ENCODE data around the gene HS3ST4. TPM values are rescaled to one million over a fixed set of nuclear protein-coding genes. Genes with fewer than 3 reads are reported as not detected.

HS3ST4 gene
- total RNA-seq, 2 donors from 2014 or later, result not detected

GRCh38 chr16:25951999-25952398 is 260.2 kb downstream of the HS3ST4 start:
- ATAC-seq (replicated peaks in 1 of 2) (no peak), DNase-seq (no peak)
- no peak overlapping the region for H3K4me3 Mint-ChIP-seq
- peaks cover 0 to 2% of the 10 kb centered on the region in 2 donors for H3K9me3 Mint-ChIP-seq
- H3K36me3 Mint-ChIP-seq (ENCODE audit: insufficient read depth in 2 of 2), result no peaks in the 10 kb centered on the region
- H3K27me3 Mint-ChIP-seq (ENCODE audit: low read depth), result peaks cover 12% of the 10 kb centered on the region
- no peaks in the 10 kb centered on the region for H3K4me1 Mint-ChIP-seq (ENCODE audit: low read depth)
- no peak overlapping the region for H3K27ac Mint-ChIP-seq

DNA sequence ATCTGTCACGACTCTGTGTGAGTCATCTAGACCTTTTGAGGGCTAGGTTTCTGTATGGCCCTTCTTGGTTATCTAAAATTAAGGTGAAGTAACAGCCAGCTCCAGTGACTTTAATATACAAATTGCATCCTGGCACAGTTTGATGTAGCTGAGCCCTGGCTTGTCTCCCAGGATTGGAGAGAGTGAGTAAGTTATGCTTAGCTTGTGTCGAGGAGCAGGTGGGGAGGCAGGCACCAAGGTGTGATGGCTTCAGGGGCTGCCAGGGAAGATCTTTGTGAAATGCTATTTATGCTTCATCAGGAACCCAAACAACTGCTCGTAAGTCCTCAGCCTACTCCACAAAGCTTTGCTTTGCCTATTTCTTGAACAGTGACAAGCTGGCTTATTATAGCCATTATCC is 261.2 kb downstream of the HS3ST4 start:
- H3K27me3 Mint-ChIP-seq (ENCODE audit: low read depth), result peaks cover 12% of the 10 kb centered on the region
- H3K9me3 Mint-ChIP-seq, result peaks cover 0 to 3% of the 10 kb centered on the region in 2 donors
- no peaks in the 10 kb centered on the region for H3K36me3 Mint-ChIP-seq (ENCODE audit: insufficient read depth in 2 of 2)
- no peak overlapping the region for H3K4me3 Mint-ChIP-seq
- H3K27ac Mint-ChIP-seq, result no peak overlapping the region
- H3K4me1 Mint-ChIP-seq (ENCODE audit: low read depth), result no peaks in the 10 kb centered on the region
- DNase-seq, result no peak
- ATAC-seq (replicated peaks in 1 of 2), result no peak

GRCh38 chr16:25957707-25958106 is 265.9 kb downstream of the HS3ST4 start:
- Mint-ChIP-seq H3K27me3 (ENCODE audit: low read depth) (peaks cover 12% of the 10 kb centered on the region), H3K4me1 (ENCODE audit: low read depth) (no peaks in the 10 kb centered on the region)

GRCh38 chr16:25959221-25959620 is 267.5 kb downstream of the HS3ST4 start:
- H3K36me3 Mint-ChIP-seq (ENCODE audit: insufficient read depth in 2 of 2), result no peaks in the 10 kb centered on the region
- DNase-seq (no peak), ATAC-seq (replicated peaks in 1 of 2) (no peak)
- peaks cover under 1% of the 10 kb centered on the region for H3K27me3 Mint-ChIP-seq (ENCODE audit: low read depth)
- H3K9me3 Mint-ChIP-seq, result peaks cover 0 to 2% of the 10 kb centered on the region in 2 donors
- H3K27ac Mint-ChIP-seq, result no peak overlapping the region
- H3K4me1 Mint-ChIP-seq (ENCODE audit: low read depth), result no peaks in the 10 kb centered on the region
- no peak overlapping the region for H3K4me3 Mint-ChIP-seq

More at GRCh38 chr16:25957707-25958106, 265.9 kb downstream of the HS3ST4 start:
- Mint-ChIP-seq H3K27ac (no peak overlapping the region), H3K9me3 (peaks cover 0 to 3% of the 10 kb centered on the region in 2 donors), H3K4me3 (no peak overlapping the region), H3K36me3 (ENCODE audit: insufficient read depth in 2 of 2) (no peaks in the 10 kb centered on the region)
- DNase-seq, result no peak
- ATAC-seq (replicated peaks in 1 of 2), result no peak

- Mint-ChIP-seq H3K9me3 (peaks cover 1 to 2% of the 10 kb centered on the region in 2 donors), H3K27me3 (ENCODE audit: low read depth) (peaks cover 35% of the 10 kb centered on the region), H3K4me3 (peak overlapping the region; percentile 40 to 65), H3K4me1 (ENCODE audit: low read depth) (peaks cover 28% of the 10 kb centered on the region), H3K27ac (no peak overlapping the region), H3K36me3 (ENCODE audit: insufficient read depth in 2 of 2) (no peaks in the 10 kb centered on the region)
- DNase-seq (peak; percentile 47 to 50), ATAC-seq (replicated peaks in 1 of 2) (peak; percentile 96 to 97)
Measured at GRCh38 chr16:25966172-25967097, 274.7 kb downstream of the HS3ST4 start.

DNA sequence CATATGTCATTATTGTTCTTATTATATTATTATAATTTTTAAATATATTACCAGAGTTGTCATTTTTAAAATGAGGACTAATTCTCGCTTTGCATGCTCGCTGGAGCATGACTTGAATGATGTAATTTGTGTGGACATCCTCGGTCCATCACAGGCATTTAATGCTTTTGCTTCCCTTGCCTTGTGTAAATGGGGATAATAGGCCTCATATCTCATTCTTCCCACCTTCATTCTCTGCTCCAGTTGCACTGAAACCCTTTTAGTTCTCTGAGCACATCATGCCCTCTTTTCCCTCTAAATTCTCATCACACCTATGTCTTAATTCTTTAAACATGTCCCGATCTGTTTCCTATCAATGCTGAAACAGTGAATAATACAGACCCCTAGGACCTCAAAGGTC is 285.4 kb downstream of the HS3ST4 start:
- Mint-ChIP-seq H3K4me3 (no peak overlapping the region), H3K9me3 (peaks cover 0 to 2% of the 10 kb centered on the region in 2 donors), H3K27me3 (ENCODE audit: low read depth) (no peaks in the 10 kb centered on the region), H3K27ac (no peak overlapping the region), H3K4me1 (ENCODE audit: low read depth) (no peaks in the 10 kb centered on the region), H3K36me3 (ENCODE audit: insufficient read depth in 2 of 2) (no peaks in the 10 kb centered on the region)
- DNase-seq (no peak), ATAC-seq (replicated peaks in 1 of 2) (no peak)

GRCh38 chr16:25978218-25978617 is 286.5 kb downstream of the HS3ST4 start:
- no peaks in the 10 kb centered on the region for H3K27me3 Mint-ChIP-seq (ENCODE audit: low read depth)
- ATAC-seq (replicated peaks in 1 of 2) (no peak), DNase-seq (no peak)
- H3K9me3 Mint-ChIP-seq, result peaks cover 0 to 2% of the 10 kb centered on the region in 2 donors
- no peak overlapping the region for H3K27ac Mint-ChIP-seq
- no peaks in the 10 kb centered on the region for H3K4me1 Mint-ChIP-seq (ENCODE audit: low read depth)
- no peaks in the 10 kb centered on the region for H3K36me3 Mint-ChIP-seq (ENCODE audit: insufficient read depth in 2 of 2)
- H3K4me3 Mint-ChIP-seq, result no peak overlapping the region

- no peak for DNase-seq
- Mint-ChIP-seq H3K36me3 (ENCODE audit: insufficient read depth in 2 of 2) (no peaks in the 10 kb centered on the region), H3K27ac (no peak overlapping the region), H3K4me3 (no peak overlapping the region), H3K27me3 (ENCODE audit: low read depth) (no peaks in the 10 kb centered on the region), H3K9me3 (peaks cover 0 to 3% of the 10 kb centered on the region in 2 donors), H3K4me1 (ENCODE audit: low read depth) (no peaks in the 10 kb centered on the region)
- no peak for ATAC-seq (replicated peaks in 1 of 2)
Measured at GRCh38 chr16:25988084-25988483, 296.3 kb downstream of the HS3ST4 start.

- ATAC-seq (replicated peaks in 1 of 2), result no peak
- Mint-ChIP-seq H3K36me3 (ENCODE audit: insufficient read depth in 2 of 2) (no peaks in the 10 kb centered on the region), H3K27me3 (ENCODE audit: low read depth) (no peaks in the 10 kb centered on the region), H3K4me1 (ENCODE audit: low read depth) (no peaks in the 10 kb centered on the region), H3K4me3 (no peak overlapping the region), H3K9me3 (peaks cover 0 to 3% of the 10 kb centered on the region in 2 donors), H3K27ac (no peak overlapping the region)
- DNase-seq, result no peak
Measured at GRCh38 chr16:25988882-25989281, 297.1 kb downstream of the HS3ST4 start.

- Mint-ChIP-seq H3K27ac (no peak overlapping the region), H3K36me3 (ENCODE audit: insufficient read depth in 2 of 2) (no peaks in the 10 kb centered on the region), H3K9me3 (no peaks in the 10 kb centered on the region), H3K27me3 (ENCODE audit: low read depth) (peaks cover 4% of the 10 kb centered on the region), H3K4me3 (no peak overlapping the region), H3K4me1 (ENCODE audit: low read depth) (no peaks in the 10 kb centered on the region)
- ATAC-seq (replicated peaks in 1 of 2) (no peak), DNase-seq (no peak)
Measured at GRCh38 chr16:25996052-25996451, 304.3 kb downstream of the HS3ST4 start.

GRCh38 chr16:26005336-26005735 is 313.6 kb downstream of the HS3ST4 start:
- Mint-ChIP-seq H3K36me3 (ENCODE audit: insufficient read depth in 2 of 2) (peaks cover 0 to 2% of the 10 kb centered on the region in 2 donors), H3K4me1 (ENCODE audit: low read depth) (no peaks in the 10 kb centered on the region), H3K4me3 (no peak overlapping the region), H3K27ac (no peak overlapping the region), H3K9me3 (peaks cover 4 to 9% of the 10 kb centered on the region in 2 donors), H3K27me3 (ENCODE audit: low read depth) (no peaks in the 10 kb centered on the region)
- no peak for ATAC-seq (replicated peaks in 1 of 2)
- DNase-seq, result no peak

DNA sequence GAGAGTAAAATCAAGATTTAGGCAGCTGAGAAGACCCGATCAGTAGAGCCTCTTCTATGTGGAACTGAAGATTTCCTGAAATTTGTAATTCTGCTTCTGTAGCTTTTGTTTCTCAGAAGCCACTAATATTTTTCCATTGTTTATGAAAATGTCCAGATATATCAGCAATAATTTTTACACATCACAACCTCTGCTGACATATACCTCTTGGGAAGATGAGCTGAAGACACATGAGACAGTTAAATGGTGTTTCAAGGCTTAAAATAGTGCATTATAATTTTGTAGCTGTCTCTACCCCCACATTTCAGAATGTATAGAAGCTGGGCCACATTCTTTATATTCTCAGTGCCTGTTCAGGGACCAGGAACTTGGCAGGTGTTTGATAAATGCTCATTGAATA is 320.6 kb downstream of the HS3ST4 start:
- Mint-ChIP-seq H3K9me3 (peaks cover 10% of the 10 kb centered on the region in 2 donors), H3K36me3 (ENCODE audit: insufficient read depth in 2 of 2) (peaks cover 0 to 5% of the 10 kb centered on the region in 2 donors), H3K4me1 (ENCODE audit: low read depth) (no peaks in the 10 kb centered on the region), H3K27me3 (ENCODE audit: low read depth) (peaks cover 9% of the 10 kb centered on the region), H3K4me3 (no peak overlapping the region), H3K27ac (no peak overlapping the region)
- ATAC-seq (replicated peaks in 1 of 2) (no peak), DNase-seq (no peak)

- ATAC-seq (replicated peaks in 1 of 2) (no peak), DNase-seq (no peak)
- Mint-ChIP-seq H3K4me1 (ENCODE audit: low read depth) (no peaks in the 10 kb centered on the region), H3K27ac (no peak overlapping the region), H3K9me3 (peaks cover 8 to 14% of the 10 kb centered on the region in 2 donors), H3K36me3 (ENCODE audit: insufficient read depth in 2 of 2) (peaks cover 0 to 8% of the 10 kb centered on the region in 2 donors), H3K4me3 (no peak overlapping the region), H3K27me3 (ENCODE audit: low read depth) (peaks cover 26% of the 10 kb centered on the region)
Measured at GRCh38 chr16:26015776-26016175, 324.0 kb downstream of the HS3ST4 start.
